GM21528 (cell line): ENCODE results near the gene PHACTR3.

Source experiments
- ATAC-seq: cut with Tn5 transposase; IDR thresholded peaks from one replicate; pipeline ENCODE4 v1.9.1; 2021; ENCODE audit warnings: mild to moderate bottlenecking, moderate library complexity; ENCODE audit not compliant: unreplicated experiment, low FRiP score

The PHACTR3 gene

DNA sequence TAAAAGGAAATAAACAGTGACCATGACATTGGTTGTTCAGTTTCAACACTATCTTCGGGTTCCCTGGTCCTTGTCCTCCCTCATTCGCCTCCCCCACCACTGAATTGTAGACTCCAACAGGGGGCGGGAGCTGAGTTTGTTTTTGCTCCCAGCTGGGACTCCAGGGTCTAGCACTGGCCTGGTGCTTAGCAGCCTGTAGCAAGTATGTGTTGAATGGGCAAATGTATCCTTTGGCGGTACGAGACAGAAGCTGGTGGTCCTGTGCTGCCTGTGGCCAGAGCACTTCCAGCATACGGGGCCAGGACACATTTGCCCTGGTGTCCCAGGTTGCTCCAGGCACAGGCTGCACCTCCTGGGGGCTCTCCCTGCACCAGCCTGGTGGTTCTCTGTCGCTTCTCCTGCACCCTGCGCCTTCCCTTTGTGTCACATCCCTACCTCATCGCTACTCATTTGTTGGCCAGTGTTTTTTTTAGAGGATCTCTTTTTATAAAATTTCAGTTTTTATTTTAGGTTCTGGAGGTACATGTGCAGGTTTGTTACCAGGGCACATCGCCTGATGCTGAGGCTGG lies 40.1 kb downstream of the PHACTR3 start:
- no peak for ATAC-seq

DNA sequence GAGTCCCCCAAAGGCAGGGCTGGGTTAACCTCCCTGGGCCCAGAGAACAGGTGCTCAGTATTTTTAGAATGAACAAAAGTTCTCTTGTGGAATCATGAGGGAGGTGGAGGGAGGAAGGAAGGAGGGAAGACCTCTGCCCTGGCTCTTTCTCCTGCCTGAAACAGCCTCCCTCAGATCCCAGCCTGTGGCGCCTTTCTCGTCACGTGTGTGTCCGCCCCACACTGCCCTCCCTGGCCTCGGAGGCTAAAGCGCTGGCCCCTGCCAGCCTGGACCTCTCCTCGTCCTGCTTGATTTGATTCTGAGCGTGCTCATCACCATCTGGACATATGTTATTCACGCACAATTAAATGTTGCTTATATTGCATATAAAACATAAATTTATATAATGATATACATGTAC lies 40.9 kb downstream of the PHACTR3 start:
- no peak for ATAC-seq

- no peak for ATAC-seq
Observed at GRCh38 chr20:59645761-59646171, 41.4 kb downstream of the PHACTR3 start.

GRCh38 chr20:59646487-59646886 lies 42.1 kb downstream of the PHACTR3 start:
- no peak for ATAC-seq

GRCh38 chr20:59647271-59647670 lies 42.9 kb downstream of the PHACTR3 start:
- no peak for ATAC-seq

DNA sequence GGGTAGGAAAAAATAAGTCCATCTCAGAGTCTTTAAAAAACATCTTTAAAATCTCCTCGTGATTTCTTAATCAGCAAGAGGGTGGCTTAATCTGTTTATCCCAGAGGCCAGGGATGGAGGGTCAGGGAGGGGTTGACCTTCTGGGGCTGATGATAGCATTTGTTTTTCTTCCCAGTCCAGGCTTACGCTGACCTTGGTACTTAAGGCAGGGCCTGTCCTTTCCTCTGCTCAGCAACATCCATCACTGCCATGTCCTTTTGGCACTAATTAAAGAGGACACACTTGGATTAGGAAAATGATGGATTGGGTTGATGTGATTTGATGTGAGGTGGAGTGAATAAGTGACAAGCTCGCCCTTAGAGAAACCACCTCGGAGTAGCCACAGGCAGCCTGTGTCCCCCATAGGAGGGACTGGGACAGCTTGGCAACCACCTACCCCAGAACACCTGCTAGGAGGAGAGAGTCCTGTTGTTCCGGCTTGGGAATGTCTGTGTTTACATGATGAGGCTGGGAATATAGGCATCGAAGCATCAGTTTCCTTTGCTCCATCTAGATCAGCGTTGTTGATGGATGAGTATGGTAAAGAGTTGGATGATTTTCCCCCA lies 44.2 kb downstream of the PHACTR3 start:
- no peak for ATAC-seq

- ATAC-seq: no peak
Observed at GRCh38 chr20:59650418-59650817, 46.1 kb downstream of the PHACTR3 start.

DNA sequence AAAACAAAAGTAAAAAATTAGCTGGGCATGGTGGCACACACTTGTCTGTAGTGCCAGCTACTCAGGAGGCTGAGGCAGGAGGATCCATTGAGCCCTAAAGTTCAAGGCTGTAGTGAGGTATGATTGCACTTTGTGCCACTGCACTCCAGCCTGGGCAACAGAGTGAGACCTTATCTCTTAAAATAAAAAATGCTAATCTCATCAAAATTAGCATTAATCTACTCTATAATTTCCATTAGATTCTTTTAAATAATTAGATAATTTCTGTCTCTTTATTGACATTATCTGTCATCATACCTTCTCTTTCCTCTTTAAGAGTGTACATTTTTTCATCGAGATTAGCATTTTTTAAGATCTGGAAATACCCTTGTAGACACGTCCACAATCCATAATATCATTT lies 48.0 kb downstream of the PHACTR3 start:
- ATAC-seq: no peak

DNA sequence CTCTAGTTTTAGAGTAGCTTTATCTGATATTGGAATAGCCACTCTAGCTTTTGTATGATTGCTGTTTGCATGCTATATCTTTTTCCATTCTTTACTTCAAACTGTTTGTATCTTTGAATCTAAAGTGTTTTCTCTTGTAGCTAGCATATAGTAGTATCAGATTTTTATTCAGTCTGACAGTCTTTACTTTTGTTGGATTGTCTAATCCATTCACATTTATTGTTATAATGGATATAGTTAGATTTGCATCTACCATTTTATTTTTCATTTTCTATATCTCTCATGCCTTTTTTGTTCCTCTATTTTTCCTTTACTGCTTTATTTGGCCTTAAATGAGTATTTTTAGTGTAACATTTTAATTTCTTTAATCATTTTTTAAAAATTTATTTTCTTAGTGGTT lies 52.1 kb downstream of the PHACTR3 start:
- no peak for ATAC-seq

GRCh38 chr20:59657459-59658046 lies 53.2 kb downstream of the PHACTR3 start:
- ATAC-seq: no peak

DNA sequence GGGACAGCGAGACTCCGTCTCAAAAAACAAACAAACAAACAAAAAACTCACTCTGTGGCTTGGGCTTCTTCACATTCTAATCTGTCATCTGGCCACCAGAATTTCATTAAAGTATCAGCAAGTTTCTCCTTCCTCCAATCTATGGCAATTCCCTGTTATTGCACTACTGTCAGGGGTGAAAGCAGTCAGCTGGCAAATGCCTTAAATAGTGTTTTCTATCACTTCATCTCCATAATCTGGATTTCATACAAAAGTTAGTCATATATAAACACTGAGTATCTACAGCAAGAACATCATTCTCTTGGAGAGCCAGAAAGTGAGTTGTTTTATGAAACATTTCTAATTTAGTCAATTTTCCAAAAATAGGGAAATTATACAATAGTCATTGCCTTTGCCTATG lies 56.1 kb downstream of the PHACTR3 start:
- ATAC-seq: no peak

DNA sequence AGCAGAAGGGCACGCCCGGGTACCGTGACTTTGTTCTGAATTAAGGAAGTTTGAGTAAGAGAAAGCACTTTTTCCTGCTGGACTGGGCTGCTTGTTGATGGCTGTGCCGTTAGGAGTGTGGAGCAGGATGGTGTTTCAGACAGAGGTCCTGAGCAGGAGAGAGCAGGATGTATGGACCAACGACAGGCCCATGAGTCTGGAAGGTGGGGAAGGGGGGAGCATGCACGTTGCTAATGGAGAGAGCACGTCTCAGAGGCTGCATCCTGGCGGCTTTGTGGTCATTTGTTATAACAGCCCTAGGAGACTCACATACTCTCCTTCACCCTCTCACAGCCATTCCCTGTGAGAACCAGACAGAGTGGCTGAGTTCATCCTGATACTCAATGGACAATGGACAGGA lies 56.8 kb downstream of the PHACTR3 start:
- no peak for ATAC-seq

DNA sequence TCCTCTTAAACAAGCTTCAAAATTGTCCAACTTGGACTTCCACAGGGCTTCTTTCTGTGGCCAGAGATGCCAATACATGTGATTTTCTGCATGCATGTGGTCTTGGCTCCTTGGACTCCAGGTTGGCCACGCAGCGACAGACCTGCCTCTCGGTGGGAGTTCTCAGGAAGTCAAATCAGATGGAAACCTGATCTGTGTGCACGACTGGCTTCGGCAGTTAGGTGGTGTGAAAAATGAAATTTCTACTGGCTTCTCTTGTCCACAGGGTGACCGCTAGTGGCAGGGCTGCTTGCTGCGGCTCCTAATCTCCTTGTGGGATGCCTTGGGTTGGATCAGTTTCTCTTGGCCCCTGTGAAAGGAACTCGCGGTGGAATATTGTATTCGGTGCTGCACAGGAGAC lies 57.3 kb downstream of the PHACTR3 start:
- no peak for ATAC-seq

DNA sequence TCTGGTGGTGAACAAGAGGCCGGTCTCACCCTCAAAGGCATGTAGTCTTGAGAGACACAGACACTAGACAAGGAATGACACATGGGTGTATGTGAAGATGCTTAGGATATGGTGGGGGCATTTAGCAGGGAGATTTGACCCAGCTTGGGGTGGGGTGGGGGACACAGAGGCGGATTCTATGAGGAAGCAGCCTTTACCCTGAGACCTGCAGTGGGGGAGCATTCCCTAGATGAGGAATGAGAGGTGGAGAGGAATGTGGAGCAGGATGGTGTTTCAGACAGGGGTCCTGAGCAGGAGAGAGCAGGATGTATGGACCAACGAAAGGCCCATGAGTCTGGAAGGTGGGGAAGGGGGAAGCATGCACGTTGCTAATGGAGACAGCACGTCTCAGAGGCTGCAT lies 57.8 kb downstream of the PHACTR3 start:
- ATAC-seq: no peak

- ATAC-seq: no peak
Observed at GRCh38 chr20:59662856-59663512, 58.6 kb downstream of the PHACTR3 start.

- ATAC-seq: no peak
Observed at GRCh38 chr20:59663513-59664060, 59.2 kb downstream of the PHACTR3 start.

- ATAC-seq: no peak
Observed at GRCh38 chr20:59664421-59664941, 60.1 kb downstream of the PHACTR3 start.

- ATAC-seq: no peak
Observed at GRCh38 chr20:59665656-59666555, 61.6 kb downstream of the PHACTR3 start.

- ATAC-seq: no peak
Observed at GRCh38 chr20:59666586-59666985, 62.2 kb downstream of the PHACTR3 start.

GRCh38 chr20:59667131-59667530 lies 62.8 kb downstream of the PHACTR3 start:
- ATAC-seq: no peak
